Glomerular endothelial cell (primary cell): ENCODE results near the gene CASP2. TPM values are rescaled to one million over a fixed set of nuclear protein-coding genes. Genes with fewer than 3 reads are reported as not detected.
"Not testable (repeated sequence)": the region's sequence is repeated elsewhere in the genome, so short reads cannot be mapped to it uniquely, and the experiment has no call there.

Experiments
- DNase-seq: peaks from one replicate; pipeline ENCODE4 v3.0.0-alpha.2; 2011; ENCODE audit warnings: low read depth, low spot score; ENCODE audit errors: extremely low read depth
- total RNA-seq: library from RNA; depleted of rRNA; stranded (reverse); fragments of >200 nt; gene quantifications from 2 replicates; pipeline ENCODE4 v1.2.3, GENCODE V29; 2015

The CASP2 gene
- total RNA-seq, 1 donor from 2014 or later: 19.7 TPM

DNA sequence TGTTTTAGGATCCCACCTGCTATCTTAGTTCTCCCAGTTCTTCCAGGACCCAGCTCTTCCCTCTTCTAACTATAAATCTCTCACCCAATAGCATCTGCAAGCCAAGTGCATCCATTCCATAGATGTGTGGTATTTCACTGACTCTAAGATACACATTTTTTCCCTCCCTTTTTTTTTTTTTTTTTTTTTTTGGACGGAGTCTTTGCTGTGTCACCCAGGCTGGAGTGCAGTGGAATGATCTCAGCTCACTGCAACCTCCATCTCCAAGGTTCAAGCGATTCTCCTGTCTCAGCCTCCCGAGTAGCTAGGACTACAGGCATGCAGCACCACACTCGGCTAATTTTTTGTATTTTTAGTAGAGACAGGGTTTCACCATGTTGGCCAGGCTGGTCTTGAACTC is 1.7 kb downstream of the CASP2 start:
- DNase-seq: not testable (repeated sequence)

DNA sequence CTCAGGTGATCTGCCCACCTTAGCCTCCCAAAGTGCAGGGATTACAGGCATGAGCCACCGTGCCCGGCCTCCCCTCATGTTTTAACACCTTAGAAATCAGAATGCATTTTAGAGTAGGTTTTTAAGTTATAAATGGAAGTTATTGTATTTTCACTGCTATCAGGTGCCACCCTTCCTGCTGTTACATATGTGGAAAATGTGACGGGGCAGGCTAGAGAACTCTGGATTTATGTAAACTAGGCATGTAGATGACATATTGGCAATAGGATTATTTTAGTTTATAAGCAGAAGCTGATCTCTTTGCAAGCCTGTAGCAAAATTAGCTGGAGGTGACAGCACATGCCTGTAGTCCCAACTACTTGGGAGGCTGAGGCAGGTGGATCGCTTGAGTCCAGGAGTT is 2.1 kb downstream of the CASP2 start:
- DNase-seq: no peak

DNA sequence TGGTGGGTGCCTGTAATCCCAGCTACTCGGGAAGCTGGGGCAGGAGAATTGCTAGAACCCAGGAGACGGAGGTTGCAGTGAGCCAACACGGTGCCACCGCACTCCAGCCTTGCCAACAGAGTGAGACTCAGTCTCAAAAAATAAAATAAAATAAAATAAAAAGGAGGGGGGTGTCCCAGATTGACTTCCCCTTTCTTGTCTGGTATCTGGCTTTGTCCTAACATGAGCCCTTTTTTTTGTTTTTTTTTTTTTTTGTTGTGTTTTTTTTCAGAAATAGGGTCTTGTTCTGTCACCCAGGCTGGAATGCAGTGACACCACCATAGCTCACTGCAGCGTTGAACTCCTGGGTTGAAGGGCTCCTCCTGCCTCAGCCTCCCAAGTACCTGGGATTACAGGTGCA is 4.7 kb downstream of the CASP2 start:
- DNase-seq: no peak

GRCh38 chr7:143295870-143296269 is 7.7 kb downstream of the CASP2 start:
- DNase-seq: no peak

DNA sequence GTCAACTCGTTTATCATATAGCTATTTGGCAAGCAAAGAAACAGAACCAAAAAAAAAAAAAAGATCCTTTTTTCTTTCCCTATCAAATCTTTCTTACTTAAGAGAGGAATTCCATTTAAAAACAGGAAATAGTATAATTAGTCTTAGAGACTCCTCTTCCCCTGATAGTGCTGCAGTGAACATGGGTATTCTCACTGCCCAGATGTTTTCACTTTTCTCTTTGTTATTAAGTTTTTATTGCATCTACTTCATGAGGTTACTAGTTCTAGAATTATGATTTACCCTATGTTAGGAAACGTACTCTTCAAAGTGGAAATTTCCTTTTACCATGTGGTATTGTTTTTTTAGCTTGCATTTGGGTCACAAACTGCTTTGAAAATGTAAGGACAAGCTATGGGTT is 8.5 kb downstream of the CASP2 start:
- DNase-seq: no peak

GRCh38 chr7:143299346-143299745 is 11.2 kb downstream of the CASP2 start:
- DNase-seq: no peak

GRCh38 chr7:143299840-143300239 is 11.7 kb downstream of the CASP2 start:
- no peak for DNase-seq

- no peak for DNase-seq
Observed at GRCh38 chr7:143300959-143301935, 13.1 kb downstream of the CASP2 start.

DNA sequence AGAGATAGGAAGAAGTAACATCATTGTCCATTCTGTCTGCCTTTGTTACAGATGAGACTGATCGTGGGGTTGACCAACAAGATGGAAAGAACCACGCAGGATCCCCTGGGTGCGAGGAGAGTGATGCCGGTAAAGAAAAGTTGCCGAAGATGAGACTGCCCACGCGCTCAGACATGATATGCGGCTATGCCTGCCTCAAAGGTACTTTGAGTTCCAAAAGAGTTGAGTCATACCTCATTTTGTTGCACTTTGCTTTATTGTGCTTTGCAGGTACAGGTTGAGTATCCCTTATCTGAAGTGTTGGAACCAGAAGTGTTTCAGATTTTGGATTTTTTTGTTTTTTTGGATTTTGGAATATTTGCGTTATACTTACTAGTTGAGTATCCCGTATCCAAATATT is 15.6 kb downstream of the CASP2 start:
- DNase-seq: no peak

GRCh38 chr7:143304938-143305337 is 16.8 kb downstream of the CASP2 start:
- no peak for DNase-seq

DNA sequence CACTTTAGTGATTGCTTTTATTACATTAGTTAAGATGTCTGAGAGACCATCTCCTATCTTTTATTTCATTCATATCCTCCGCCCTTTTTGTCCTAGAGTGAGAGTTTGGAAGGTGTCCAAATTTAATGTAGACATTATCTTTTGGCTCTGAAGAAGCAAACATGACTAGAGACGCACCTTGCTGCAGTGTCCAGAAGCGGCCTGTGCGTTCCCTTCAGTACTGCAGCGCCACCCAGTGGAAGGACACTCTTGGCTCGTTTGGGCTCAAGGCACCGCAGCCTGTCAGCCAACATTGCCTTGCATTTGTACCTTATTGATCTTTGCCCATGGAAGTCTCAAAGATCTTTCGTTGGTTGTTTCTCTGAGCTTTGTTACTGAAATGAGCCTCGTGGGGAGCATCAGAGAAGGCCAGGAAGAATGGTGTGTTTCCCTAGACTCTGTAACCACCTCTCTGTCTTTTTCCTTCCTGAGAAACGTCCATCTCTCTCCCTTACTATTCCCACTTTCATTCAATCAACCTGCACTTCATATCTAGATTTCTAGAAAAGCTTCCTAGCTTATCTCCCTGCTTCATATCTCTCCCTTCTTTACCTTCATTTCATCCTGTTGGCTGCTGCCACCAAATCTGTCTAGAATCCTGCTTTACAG is 17.4 kb downstream of the CASP2 start:
- DNase-seq: no peak

DNA sequence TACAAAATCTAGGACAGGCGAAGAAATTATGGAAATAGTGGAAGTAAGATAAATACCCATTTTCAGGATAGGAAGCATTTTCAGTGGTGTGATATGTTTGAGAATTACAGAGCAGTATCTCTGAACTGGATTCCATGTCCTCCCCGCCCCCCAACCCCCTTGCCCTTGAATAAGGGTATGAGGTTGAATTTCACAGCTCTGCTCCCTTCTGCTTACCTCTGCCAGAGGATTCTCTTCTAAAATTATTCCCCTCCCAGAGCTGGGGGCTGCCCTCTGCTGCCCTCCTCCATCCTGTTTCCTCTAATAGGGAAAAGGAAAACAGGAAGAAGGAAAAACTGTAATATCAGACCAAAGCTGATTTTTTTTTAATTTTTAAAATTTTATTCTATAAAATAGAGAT is 20.5 kb downstream of the CASP2 start:
- no peak for DNase-seq

DNA sequence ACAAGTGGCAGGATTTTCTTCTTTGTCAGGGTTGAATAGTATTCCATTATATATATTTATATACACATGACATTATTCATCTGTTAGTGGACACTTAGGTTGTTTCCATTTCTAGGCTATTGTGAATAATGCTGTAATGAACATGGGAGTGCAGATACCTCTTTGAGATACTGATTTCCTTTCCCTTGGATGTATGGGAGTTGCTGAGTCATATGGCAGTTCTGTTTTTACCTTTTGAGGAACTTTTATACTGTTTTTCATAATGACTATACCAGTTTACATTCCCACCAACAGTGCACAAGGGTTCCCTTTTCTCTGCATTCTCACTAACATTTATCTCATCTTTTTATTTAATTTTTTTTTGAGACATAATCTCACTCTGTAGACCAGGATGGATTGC is 26.0 kb downstream of the CASP2 start:
- no peak for DNase-seq

- no peak for DNase-seq
Observed at GRCh38 chr7:143315776-143316175, 27.6 kb downstream of the CASP2 start, which contains the start of gene CLCN1. Gene CLCN1, plus strand, starts transcription at chr7:143316111. Its CDS starts 102 bp downstream, at chr7:143316213.

DNA sequence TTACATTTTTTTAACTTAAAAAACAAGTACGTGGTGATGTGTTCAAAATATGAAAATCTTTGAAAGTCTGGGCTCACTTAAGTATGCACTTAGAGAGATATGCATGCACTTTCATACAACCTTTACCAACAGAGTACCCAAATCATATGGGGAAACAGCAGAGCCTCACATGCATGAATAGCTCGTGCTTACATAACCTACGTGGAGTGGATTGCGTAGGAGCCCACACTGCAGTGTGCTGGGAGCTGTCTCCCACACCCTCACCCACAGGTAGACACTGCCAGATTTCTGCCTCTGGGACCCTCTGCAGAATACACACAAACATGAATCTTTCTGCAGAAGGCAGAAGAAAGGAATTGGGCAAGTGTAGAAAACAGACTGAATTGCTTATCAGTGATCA is 28.3 kb downstream of the CASP2 start:
- no peak for DNase-seq

DNA sequence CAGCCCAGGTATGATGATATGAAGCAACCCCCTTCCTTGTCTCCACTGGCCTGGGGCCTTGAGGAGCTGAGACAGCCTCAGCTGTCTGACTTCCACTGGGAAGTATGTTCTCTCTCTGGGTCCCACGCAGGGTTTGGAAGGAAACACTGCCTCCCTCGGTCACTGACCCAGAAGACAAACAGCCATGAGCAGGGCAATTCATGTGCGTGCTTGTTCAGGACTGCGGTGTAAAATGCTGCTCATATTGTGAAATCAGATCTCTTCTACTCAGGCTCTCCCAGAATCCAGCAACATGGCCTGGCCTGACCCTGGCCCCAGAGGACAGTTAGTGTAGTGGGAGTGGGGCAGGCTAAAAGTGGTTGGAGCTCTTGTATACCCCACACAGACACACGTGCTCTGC is 30.5 kb downstream of the CASP2 start:
- no peak for DNase-seq

- no peak for DNase-seq
Observed at GRCh38 chr7:143320620-143321019, 32.5 kb downstream of the CASP2 start.

DNA sequence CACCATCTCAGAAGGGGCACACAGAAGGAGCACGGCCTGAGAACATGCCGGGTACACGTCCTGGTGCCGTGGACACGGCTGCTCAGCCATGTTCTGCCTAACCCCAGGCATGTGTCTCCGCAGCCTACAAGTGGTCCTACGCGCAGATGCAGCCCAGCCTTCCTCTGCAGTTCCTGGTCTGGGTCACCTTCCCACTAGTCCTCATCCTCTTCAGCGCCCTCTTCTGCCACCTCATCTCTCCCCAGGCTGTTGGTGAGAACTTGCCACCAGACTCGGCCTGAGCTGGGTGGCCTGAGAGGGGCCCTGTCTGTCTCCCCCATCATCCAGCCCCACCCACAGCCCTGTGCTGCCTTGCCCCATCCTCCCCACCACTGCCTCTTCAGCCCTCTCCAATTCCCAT is 33.1 kb downstream of the CASP2 start:
- no peak for DNase-seq

- no peak for DNase-seq
Observed at GRCh38 chr7:143321734-143322133, 33.6 kb downstream of the CASP2 start.

DNA sequence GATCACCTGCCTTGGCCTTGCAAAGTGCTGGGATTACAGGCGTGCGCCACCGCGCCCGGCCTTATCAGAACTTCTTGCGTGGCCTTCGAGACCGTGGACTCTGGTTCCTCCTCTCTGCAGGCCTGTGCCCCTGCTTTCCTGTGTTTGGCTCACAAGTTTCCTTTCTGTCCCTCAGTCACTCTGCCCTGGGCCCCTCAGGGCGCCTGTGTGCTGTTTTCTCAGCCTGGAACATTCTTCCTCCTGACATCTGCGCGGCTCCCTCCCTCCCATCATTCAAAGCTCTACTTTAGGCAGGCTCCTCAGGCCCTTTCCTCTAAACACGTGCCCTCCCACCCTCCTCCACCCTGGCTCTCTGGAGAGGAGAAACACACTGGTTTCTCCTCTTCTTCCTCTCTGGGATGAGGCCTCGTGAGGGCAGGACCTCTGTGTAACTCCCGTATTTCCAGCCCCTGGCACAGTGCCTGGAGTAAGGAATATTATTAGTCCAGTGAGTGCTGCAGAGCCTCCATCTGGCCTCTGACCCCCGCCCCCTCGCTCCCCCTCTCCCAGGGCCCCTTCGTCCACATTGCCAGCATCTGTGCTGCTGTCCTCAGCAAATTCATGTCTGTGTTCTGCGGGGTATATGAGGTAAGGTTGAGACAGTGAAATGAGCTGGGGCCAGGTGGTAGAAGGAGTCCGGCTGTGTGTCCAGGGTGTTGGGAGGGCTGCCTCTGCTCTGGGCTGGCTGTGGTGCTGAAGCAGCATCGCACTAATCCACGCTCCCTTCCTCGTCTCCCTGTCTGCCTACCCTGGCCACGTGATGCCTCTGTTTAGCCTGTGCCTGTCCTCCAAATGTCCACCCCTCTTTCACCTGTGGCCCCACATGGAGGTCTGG is 34.8 kb downstream of the CASP2 start:
- DNase-seq: no peak

- DNase-seq: no peak
Observed at GRCh38 chr7:143323653-143324052, 35.5 kb downstream of the CASP2 start.
